PFSK-1 (cell line): Measurements from ENCODE around the gene SEC24C.

Source experiments
- FOXP2 ChIP-seq: optimal IDR thresholded peaks from 2 replicates; pipeline ENCODE3; 2011; ENCODE audit warnings: borderline replicate concordance, control low read depth, inconsistent platforms; ENCODE audit not compliant: insufficient read depth; ENCODE audit errors: extremely low read length, extremely low read depth
- POLR2AphosphoS5 ChIP-seq: IDR thresholded peaks from 2 replicates; pipeline ENCODE4 v1.6.1; 2012; ENCODE audit warnings: low read depth, mild to moderate bottlenecking, control low read depth, low read length, moderate library complexity
- SIN3A ChIP-seq: IDR thresholded peaks from 2 replicates; pipeline ENCODE4 v1.6.1; 2012; ENCODE audit warnings: mild to moderate bottlenecking, low read length, moderate library complexity, borderline replicate concordance; ENCODE audit not compliant: insufficient read depth
- TAF1 ChIP-seq: IDR thresholded peaks from 2 replicates; pipeline ENCODE4 v1.6.1; 2012; ENCODE audit warnings: low read length, control low read depth, borderline replicate concordance; ENCODE audit not compliant: insufficient read depth
- TF ChIP-seq, protein P1 (sequence below), 2 experiments: IDR thresholded peaks; 2 replicates each; pipeline versions ENCODE4 v1.6.1 to v1.8.0; 2011 to 2012; ENCODE audit warnings: low read depth in 2 of 2, low read length in 2 of 2, control low read depth in 1 of 2, inconsistent platforms in 1 of 2, mild to moderate bottlenecking in 1 of 2, moderate library complexity in 1 of 2; ENCODE audit not compliant: insufficient read depth in 1 of 2

DNA sequence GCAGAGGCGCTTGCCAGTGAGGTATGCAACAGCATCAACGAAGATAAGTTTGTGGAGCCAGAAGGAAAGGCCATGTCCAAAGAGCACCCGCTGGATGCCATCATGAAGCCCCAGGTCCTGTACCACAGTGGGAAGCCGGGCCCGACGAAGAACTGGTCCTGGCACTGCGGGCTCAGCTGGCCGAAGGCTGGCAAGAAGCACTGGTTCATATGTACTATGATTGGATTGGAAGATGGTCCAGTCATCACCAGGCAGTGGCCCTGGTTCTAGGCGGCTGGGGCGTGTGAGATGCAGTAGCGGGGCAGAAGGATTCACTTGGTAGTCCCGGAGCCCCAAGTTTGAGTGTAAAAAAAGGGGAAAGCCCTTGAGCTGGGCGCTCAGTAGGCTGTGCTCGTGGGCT lies 63.3 kb downstream of the SEC24C start:
- TF ChIP-seq POLR2AphosphoS5 (no peak), TAF1 (no peak), SIN3A (no peak), FOXP2 (no peak)
- TF ChIP-seq, protein P1, sequence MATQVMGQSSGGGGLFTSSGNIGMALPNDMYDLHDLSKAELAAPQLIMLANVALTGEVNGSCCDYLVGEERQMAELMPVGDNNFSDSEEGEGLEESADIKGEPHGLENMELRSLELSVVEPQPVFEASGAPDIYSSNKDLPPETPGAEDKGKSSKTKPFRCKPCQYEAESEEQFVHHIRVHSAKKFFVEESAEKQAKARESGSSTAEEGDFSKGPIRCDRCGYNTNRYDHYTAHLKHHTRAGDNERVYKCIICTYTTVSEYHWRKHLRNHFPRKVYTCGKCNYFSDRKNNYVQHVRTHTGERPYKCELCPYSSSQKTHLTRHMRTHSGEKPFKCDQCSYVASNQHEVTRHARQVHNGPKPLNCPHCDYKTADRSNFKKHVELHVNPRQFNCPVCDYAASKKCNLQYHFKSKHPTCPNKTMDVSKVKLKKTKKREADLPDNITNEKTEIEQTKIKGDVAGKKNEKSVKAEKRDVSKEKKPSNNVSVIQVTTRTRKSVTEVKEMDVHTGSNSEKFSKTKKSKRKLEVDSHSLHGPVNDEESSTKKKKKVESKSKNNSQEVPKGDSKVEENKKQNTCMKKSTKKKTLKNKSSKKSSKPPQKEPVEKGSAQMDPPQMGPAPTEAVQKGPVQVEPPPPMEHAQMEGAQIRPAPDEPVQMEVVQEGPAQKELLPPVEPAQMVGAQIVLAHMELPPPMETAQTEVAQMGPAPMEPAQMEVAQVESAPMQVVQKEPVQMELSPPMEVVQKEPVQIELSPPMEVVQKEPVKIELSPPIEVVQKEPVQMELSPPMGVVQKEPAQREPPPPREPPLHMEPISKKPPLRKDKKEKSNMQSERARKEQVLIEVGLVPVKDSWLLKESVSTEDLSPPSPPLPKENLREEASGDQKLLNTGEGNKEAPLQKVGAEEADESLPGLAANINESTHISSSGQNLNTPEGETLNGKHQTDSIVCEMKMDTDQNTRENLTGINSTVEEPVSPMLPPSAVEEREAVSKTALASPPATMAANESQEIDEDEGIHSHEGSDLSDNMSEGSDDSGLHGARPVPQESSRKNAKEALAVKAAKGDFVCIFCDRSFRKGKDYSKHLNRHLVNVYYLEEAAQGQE (IDR thresholded peaks at IDR 0.05; ENCODE audit: insufficient read depth in 1 of 2, low read depth in 2 of 2, low read length in 2 of 2) = no peak
